GM10266 (cell line): ENCODE measurements around the gene LRRIQ4.

ENCODE experiments used
- DNase-seq: peaks from one replicate; pipeline ENCODE4 v3.0.0; 2012; ENCODE audit errors: extremely low spot score
- CTCF ChIP-seq: IDR thresholded peaks from 2 replicates; pipeline ENCODE4 v1.5.1; 2012; ENCODE audit warnings: mild to moderate bottlenecking, low read depth; ENCODE audit not compliant: control insufficient read depth, insufficient read depth; ENCODE audit errors: missing control alignments

Gene LRRIQ4

DNA sequence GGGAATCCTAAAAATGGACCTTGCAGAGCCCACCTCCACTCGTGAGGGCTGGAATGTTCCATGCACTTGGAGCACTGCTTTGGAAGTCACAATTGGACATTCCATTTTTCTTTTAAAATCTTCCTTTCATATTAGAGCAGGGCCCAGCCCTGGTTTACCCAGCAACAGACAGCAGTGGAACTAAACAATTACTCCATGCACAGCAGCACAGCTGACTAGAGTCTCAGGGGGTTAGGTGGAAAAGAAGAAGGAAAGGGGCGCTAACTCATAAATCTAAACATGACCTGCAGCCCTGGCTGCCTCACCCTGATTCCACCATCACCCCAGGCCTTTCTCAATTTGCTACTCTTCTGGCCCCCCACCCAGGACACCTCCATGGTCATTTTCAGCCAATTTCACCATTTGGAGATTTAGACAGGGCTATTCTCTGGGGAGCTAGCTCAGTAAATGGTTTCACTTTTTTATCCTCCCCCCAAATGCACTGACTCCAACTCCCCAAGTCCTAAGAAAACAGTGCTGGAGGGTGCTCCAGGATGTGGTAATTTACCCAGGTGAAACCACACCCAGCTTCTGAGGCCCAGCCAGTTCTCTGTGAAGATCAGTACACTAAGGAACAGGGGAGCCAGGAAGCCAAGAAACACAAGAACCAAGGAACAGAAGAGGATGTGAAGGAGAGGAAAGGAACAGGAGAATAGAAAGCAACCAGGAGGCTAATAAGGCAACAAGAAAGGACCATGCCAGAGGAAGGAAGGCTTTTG lies 58.6 kb downstream of the LRRIQ4 start:
- no peak for TF ChIP-seq CTCF
- no peak for DNase-seq

GRCh38 chr3:169879013-169879557 lies 66.4 kb downstream of the LRRIQ4 start:
- DNase-seq, result no peak
- TF ChIP-seq CTCF, result no peak

GRCh38 chr3:169879845-169880575 lies 67.3 kb downstream of the LRRIQ4 start:
- no peak for TF ChIP-seq CTCF
- no peak for DNase-seq

DNA sequence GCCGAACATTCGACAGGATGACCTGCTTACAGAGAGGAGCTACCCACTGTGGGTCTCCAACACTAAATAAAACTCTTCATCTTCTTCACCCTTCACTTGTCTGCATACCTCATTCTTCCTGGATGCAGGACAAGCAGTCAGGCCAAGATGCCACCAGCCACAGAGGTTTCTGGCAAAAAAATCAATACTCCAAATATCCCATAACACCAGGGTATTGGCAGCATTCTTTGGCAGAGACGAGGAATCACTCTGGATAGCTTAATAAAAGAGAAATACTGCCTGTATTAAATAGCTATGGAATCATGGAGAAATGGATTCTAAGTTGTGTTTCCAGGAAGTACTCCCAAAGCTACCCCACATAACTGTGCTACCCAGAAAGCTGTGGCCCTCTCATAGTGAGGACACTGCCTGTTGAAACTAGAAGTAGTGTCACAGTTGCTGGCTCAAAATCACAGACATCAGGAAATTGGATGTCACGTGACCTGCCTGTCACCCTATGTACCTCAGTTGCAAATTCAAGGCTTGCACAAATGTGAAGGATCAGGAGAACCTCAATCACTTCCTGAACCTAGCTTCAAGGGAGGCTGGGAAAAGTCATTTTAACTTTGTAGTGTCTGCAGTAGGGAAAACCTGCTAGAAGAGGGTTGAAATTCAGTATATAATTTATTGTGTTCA lies 68.0 kb downstream of the LRRIQ4 start:
- DNase-seq, result no peak
- TF ChIP-seq CTCF, result no peak

GRCh38 chr3:169886671-169887070 lies 74.0 kb downstream of the LRRIQ4 start:
- TF ChIP-seq CTCF, result no peak

More at GRCh38 chr3:169886671-169887070, 74.0 kb downstream of the LRRIQ4 start:
- DNase-seq, result no peak
